ENCODE data around the gene IFIT3. TPM values are rescaled to one million over a fixed set of nuclear protein-coding genes. Genes with fewer than 3 reads are reported as not detected.

Gene IFIT3
- total and polyA plus RNA-seq, 2 donors (not counting 1 experiment from before 2014, with no cell fraction given) = 33.5 to 62.9 TPM

DNA sequence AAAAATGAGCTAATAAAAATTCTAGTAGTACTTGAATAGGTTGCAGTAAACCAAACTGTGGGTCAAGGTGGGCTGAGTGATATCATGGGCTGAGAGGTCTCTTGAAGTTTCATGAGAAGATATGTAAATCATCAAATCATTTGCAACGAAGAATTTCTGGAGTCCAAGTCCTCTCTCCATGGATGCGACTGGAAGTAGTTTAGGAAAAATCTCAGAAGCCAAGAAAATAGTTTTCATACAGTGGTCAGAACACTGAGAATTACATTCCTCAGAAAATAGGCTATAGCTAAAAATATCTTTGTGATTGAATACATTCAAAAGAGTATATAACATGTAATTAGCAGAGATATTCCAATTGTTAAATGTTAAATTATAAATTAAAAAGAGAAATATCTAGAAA lies 61.0 kb downstream of the IFIT3 start:
- H3K4me3 ChIP-seq (replicated peaks in 1 of 4; ENCODE audit: control extremely low read depth in 1 of 4, insufficient read depth in 1 of 4, low read depth in 3 of 4, low read length in 4 of 4) = no peak overlapping the region
- no peaks in the 10 kb centered on the region for H3K36me3 ChIP-seq (ENCODE audit: control insufficient read depth, insufficient read depth, low read length)
- H3K4me2 ChIP-seq (ENCODE audit: extremely low read depth, insufficient read depth, low read length) = no peak overlapping the region
- H3K79me2 ChIP-seq (ENCODE audit: control insufficient read depth, insufficient read depth, low read length) = no peaks in the 10 kb centered on the region
- H3K9me3 ChIP-seq (ENCODE audit: control insufficient read depth, insufficient read depth, low read depth, low read length) = no peaks in the 10 kb centered on the region
- H3K27me3 ChIP-seq (ENCODE audit: control insufficient read depth, insufficient read depth, low read length) = no peaks in the 10 kb centered on the region
- no peak for TF ChIP-seq EZH2 (IDR thresholded peaks at IDR 0.05; ENCODE audit: low read length, missing control alignments)
- no peak for TF ChIP-seq CTCF (conservative IDR thresholded peaks at IDR 0.05 in 1 of 2, IDR thresholded peaks at IDR 0.05 in 1 of 2; ENCODE audit: low read depth in 1 of 2, low read length in 2 of 2)
- H2AFZ ChIP-seq (ENCODE audit: low read length) = no peak overlapping the region
- H3K27ac ChIP-seq (ENCODE audit: insufficient read depth, low read length) = no peak overlapping the region
- H3K4me1 ChIP-seq (ENCODE audit: control insufficient read depth, extremely low read depth, insufficient read depth, low read length) = peaks cover 2% of the 10 kb centered on the region
- no peaks in the 10 kb centered on the region for H4K20me1 ChIP-seq (ENCODE audit: control insufficient read depth, extremely low read depth, insufficient read depth, low read length)
- DNase-seq (ENCODE audit: low read depth in 2 of 2) = no peak
- no peak overlapping the region for H3K9ac ChIP-seq (ENCODE audit: insufficient read depth, low read length)

DNA sequence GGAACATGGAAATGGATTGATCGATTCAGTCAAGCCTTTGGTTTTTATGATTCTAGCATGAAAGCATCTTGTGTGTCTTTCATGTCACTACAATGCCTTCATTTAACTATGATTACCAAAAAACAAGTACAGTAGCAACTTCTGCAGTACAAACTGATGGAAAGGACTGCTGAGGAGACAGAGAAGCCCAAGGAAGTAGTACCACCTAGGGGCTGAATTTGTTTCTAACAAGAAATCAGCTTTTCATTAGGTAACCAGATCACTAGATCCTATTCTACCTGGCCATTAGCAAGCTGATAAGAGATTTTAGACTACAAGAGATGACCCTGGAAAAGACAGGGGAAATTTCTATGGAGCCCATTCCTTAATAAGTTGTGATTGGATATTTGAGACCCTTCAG lies 61.5 kb downstream of the IFIT3 start:
- H3K79me2 ChIP-seq (ENCODE audit: control insufficient read depth, insufficient read depth, low read length) = peaks cover 4% of the 10 kb centered on the region
- no peak overlapping the region for H3K9ac ChIP-seq (ENCODE audit: insufficient read depth, low read length)
- no peak overlapping the region for H3K4me2 ChIP-seq (ENCODE audit: extremely low read depth, insufficient read depth, low read length)
- no peaks in the 10 kb centered on the region for H3K27me3 ChIP-seq (ENCODE audit: control insufficient read depth, insufficient read depth, low read length)
- peaks cover 4% of the 10 kb centered on the region for H3K4me1 ChIP-seq (ENCODE audit: control insufficient read depth, extremely low read depth, insufficient read depth, low read length)
- H3K27ac ChIP-seq (ENCODE audit: insufficient read depth, low read length) = no peak overlapping the region
- no peaks in the 10 kb centered on the region for H3K9me3 ChIP-seq (ENCODE audit: control insufficient read depth, insufficient read depth, low read depth, low read length)
- no peak overlapping the region for H2AFZ ChIP-seq (ENCODE audit: low read length)
- no peaks in the 10 kb centered on the region for H4K20me1 ChIP-seq (ENCODE audit: control insufficient read depth, extremely low read depth, insufficient read depth, low read length)
- H3K36me3 ChIP-seq (ENCODE audit: control insufficient read depth, insufficient read depth, low read length) = no peaks in the 10 kb centered on the region
- TF ChIP-seq EZH2 (IDR thresholded peaks at IDR 0.05; ENCODE audit: low read length, missing control alignments) = no peak
- TF ChIP-seq CTCF (conservative IDR thresholded peaks at IDR 0.05 in 1 of 2, IDR thresholded peaks at IDR 0.05 in 1 of 2; ENCODE audit: low read depth in 1 of 2, low read length in 2 of 2) = peak; percentile 38 to 45
- no peak overlapping the region for H3K4me3 ChIP-seq (replicated peaks in 1 of 4; ENCODE audit: control extremely low read depth in 1 of 4, insufficient read depth in 1 of 4, low read depth in 3 of 4, low read length in 4 of 4)
- DNase-seq (ENCODE audit: low read depth in 2 of 2) = peak; percentile 29 to 66

Other genes starting within 250 kb of the IFIT3 start
- gene CH25H, start 120.7 kb upstream of the IFIT3 start, total RNA-seq = 8.2 and 17.7 TPM in 2 replicates
- 0.42 and 1.7 TPM in 2 replicates for gene CH25H, start 120.7 kb upstream of the IFIT3 start, polyA plus RNA-seq
- 47.8 and 72.3 TPM in 2 replicates for gene LIPA, start 76.2 kb upstream of the IFIT3 start, total RNA-seq
- 80.6 and 105 TPM in 2 replicates for gene LIPA, start 76.2 kb upstream of the IFIT3 start, polyA plus RNA-seq
- 11.6 and 21.6 TPM in 2 replicates for gene IFIT2, start 26.0 kb upstream of the IFIT3 start, total RNA-seq
- 5.4 and 12.1 TPM in 2 replicates for gene IFIT2, start 26.0 kb upstream of the IFIT3 start, polyA plus RNA-seq
- under 0.01 TPM in 1 of 2 replicates, not detected in the other for gene IFIT1B, start 50.1 kb downstream of the IFIT3 start, total RNA-seq
- gene IFIT1B, start 50.1 kb downstream of the IFIT3 start, polyA plus RNA-seq = not detected in 2 replicates
- 21.8 and 25.8 TPM in 2 replicates for gene IFIT1, start 64.6 kb downstream of the IFIT3 start, total RNA-seq
- gene IFIT1, start 64.6 kb downstream of the IFIT3 start, polyA plus RNA-seq = 12.8 and 71.4 TPM in 2 replicates
- gene IFIT5, start 86.6 kb downstream of the IFIT3 start, total RNA-seq = 27.7 and 32.7 TPM in 2 replicates
- gene IFIT5, start 86.6 kb downstream of the IFIT3 start, polyA plus RNA-seq = 18.3 and 23.5 TPM in 2 replicates
- gene SLC16A12, start 207.6 kb downstream of the IFIT3 start, total RNA-seq = under 0.01 TPM in 2 replicates
- gene SLC16A12, start 207.6 kb downstream of the IFIT3 start, polyA plus RNA-seq = 0.26 and 0.46 TPM in 2 replicates

All from fibroblast of lung (primary cell).